GM10266 (cell line): ENCODE measurements around the gene ODAD4.

Experiments
- DNase-seq: peaks from one replicate; pipeline ENCODE4 v3.0.0; 2012; ENCODE audit errors: extremely low spot score
- TF ChIP-seq, protein P1 (sequence below): IDR thresholded peaks from 2 replicates; pipeline ENCODE4 v1.5.1; 2012; ENCODE audit warnings: mild to moderate bottlenecking, low read depth; ENCODE audit not compliant: control insufficient read depth, insufficient read depth; ENCODE audit errors: missing control alignments

Gene ODAD4

DNA sequence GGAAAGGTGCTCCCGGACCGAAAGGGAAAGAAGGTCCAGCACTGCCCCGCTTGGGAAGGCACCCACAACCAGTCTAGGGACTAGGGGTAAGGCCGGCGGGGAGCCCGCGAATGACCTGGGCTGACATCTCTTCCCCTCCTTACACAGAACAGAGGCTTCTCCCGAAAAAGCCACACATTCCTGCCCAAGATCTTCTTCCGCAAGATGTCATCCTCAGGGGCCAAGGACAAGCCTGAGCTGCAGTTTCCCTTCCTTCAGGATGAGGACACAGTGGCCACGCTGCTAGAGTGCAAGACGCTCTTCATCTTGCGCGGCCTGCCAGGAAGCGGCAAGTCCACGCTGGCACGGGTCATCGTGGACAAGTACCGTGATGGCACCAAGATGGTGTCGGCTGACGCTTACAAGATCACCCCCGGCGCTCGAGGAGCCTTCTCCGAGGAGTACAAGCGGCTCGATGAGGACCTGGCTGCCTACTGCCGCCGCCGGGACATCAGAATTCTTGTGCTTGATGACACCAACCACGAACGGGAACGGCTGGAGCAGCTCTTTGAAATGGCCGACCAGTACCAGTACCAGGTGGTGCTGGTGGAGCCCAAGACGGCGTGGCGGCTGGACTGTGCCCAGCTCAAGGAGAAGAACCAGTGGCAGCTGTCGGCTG, 37.6 kb downstream of the ODAD4 start:
- TF ChIP-seq, protein P1, sequence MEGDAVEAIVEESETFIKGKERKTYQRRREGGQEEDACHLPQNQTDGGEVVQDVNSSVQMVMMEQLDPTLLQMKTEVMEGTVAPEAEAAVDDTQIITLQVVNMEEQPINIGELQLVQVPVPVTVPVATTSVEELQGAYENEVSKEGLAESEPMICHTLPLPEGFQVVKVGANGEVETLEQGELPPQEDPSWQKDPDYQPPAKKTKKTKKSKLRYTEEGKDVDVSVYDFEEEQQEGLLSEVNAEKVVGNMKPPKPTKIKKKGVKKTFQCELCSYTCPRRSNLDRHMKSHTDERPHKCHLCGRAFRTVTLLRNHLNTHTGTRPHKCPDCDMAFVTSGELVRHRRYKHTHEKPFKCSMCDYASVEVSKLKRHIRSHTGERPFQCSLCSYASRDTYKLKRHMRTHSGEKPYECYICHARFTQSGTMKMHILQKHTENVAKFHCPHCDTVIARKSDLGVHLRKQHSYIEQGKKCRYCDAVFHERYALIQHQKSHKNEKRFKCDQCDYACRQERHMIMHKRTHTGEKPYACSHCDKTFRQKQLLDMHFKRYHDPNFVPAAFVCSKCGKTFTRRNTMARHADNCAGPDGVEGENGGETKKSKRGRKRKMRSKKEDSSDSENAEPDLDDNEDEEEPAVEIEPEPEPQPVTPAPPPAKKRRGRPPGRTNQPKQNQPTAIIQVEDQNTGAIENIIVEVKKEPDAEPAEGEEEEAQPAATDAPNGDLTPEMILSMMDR: no peak
- DNase-seq: no peak

DNA sequence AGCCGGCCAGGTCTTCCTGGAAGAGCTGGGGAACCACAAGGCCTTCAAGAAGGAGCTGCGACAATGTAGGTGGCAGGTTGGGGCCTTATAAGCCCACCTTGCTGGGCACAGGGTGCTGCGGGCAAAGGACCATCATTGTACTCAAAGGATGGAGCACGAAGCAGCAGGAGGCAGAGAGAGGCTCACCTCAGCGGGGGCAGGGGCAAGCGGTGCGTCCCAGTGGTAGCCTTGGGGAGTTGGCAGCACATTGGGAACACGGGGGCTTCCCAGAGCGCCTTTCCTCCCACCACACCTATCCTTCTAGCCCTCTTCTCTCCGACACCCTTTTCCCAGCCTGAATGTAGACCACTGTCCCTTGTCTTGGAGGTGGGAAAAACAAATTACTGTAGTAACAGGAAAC, 38.3 kb downstream of the ODAD4 start:
- TF ChIP-seq, protein P1: no peak
- DNase-seq: no peak

DNA sequence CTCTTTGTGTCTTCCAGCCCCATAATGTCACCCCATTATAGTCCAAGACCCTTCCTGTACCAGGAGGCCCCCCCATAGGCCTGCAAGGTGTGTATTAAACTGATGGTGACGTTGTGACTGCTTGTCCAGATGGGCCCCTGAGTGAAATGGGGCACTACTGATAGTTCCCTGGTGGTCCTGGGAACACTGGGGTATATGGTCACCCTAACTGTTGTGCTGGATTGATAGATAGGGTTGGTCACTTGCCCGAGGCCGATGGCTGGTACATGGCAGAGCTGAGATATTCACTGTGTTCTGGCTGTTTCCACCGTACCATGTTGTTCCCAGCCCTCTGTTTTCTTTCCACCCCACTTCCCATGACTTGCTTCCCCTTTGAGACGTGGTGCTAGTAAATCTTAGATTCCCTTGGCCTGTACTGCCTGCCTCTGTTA, 40.5 kb downstream of the ODAD4 start:
- no peak for DNase-seq
- TF ChIP-seq, protein P1: no peak

DNA sequence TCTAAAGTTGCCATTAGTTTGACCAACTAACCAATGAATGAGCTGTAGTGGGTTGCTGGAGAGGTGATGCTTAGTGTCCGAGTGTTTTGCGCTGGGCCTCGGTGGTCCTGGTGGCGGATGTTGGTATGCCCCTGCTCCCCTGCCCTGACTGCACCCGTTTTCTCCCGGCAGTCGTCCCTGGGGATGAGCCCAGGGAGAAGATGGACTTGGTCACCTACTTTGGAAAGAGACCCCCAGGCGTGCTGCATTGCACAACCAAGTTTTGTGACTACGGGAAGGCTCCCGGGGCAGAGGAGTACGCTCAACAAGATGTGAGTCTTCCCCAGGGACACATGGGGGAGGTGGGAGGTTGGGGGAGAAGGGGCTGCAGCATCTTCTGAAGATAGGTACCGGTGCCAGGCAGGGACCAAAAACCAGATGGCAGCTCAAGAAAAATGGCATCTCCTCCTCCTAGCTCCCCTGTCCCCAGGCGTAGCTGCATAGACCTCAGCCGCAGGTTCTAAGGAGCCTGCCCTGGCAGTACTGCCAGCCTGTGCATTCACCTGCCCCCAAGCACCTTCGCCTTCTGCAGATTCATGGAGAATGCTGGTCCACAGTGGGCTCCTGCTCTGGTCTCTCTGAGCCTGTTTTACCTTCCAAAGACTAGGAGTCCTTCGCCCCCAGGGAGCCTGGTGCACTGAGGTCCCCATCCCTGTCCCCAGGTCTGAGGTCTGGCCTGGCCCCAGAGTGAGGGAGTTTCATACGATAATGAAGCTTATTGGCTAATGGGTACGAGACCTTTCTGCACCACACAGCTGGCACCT, 41.5 kb downstream of the ODAD4 start:
- no peak for DNase-seq
- TF ChIP-seq, protein P1: no peak

DNA sequence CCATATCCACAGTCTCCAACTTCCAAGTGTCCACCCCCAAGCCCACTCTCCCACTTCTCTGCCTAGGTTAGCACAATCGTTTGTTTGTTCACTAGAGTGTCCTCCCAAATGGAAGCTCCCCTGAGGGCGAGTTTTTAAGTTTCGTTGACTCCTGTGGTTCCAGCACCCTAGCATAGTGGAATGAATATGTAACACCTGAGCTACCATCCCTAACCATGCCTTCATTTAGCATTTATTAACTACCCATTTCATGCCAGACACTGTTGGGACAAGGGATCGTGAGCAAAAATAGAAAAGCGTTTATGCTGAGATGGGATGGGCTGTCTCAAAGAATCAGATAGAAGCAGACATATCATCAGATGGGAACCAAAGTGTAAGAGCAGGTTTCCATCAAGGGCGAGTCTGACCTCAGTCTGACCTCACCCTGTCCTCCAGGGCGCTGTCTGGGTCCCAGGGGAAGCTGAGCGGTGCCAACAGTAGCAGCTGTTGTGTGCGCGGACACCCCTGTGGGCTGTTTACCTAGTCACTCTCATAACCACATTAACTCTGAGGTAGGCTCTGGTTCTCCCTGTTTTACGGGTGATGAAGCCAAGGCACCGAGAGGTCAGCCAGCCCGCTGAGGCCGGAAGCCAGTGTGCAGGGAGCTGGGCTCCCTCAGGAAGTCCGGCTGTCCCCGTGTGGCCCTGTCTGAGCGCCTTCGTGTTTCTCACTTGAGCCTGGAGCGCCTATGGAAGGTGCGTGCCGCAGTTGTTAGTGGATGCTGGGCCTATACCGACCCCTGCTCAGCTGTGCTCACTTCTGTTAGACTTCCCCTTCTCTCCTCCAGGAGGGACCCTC, 42.4 kb downstream of the ODAD4 start:
- TF ChIP-seq, protein P1: no peak
- no peak for DNase-seq

DNA sequence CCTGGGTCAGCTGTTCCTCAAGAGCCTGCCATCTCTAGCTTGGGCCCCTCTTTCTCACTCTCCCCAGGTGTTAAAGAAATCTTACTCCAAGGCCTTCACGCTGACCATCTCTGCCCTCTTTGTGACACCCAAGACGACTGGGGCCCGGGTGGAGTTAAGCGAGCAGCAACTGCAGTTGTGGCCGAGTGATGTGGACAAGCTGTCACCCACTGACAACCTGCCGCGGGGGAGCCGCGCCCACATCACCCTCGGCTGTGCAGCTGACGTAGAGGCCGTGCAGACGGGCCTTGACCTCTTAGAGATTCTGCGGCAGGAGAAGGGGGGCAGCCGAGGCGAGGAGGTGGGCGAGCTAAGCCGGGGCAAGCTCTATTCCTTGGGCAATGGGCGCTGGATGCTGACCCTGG, 43.0 kb downstream of the ODAD4 start:
- DNase-seq: no peak
- TF ChIP-seq, protein P1: no peak
